GM12801 (cell line): Measurements from ENCODE around the gene BANK1.

Experiments
- CTCF ChIP-seq: IDR thresholded peaks from one replicate; pipeline ENCODE4 v1.5.1; 2011; ENCODE audit warnings: control low read depth; ENCODE audit not compliant: insufficient read length; ENCODE audit errors: extremely low read depth

BANK1 gene

GRCh38 chr4:101818362-101818761 lies 27.8 kb downstream of the BANK1 start:
- TF ChIP-seq CTCF: no peak

GRCh38 chr4:101823864-101824263 lies 33.3 kb downstream of the BANK1 start:
- no peak for TF ChIP-seq CTCF

GRCh38 chr4:101824500-101824899 lies 34.0 kb downstream of the BANK1 start:
- TF ChIP-seq CTCF: no peak

- TF ChIP-seq CTCF: no peak
Observed at GRCh38 chr4:101825953-101826352, 35.4 kb downstream of the BANK1 start.

GRCh38 chr4:101831816-101832215 lies 41.3 kb downstream of the BANK1 start:
- TF ChIP-seq CTCF: no peak

- TF ChIP-seq CTCF: no peak
Observed at GRCh38 chr4:101833480-101833879, 43.0 kb downstream of the BANK1 start.

GRCh38 chr4:101835121-101835904 lies 44.8 kb downstream of the BANK1 start:
- TF ChIP-seq CTCF: no peak
